Tibial nerve (tissue), 3 donors: ENCODE results near the gene AHNAK.

Source experiments
- POLR2A ChIP-seq, 2 donors: fragments of 450-650 bp; IDR thresholded peaks; one replicate each; pipeline ENCODE4 v1.6.1; 2017; ENCODE audit warnings: antibody characterized with exemption in 2 of 2, mild to moderate bottlenecking in 2 of 2, moderate library complexity in 2 of 2
- TF ChIP-seq, protein P1 (sequence below), 5 experiments: fragments of 200-600 bp in 3 of 5; fragments of 450-650 bp in 2 of 5; sonication (generic) in 3 of 5; IDR thresholded peaks; one replicate each; pipeline ENCODE4 v1.5.1; 2016 to 2019; ENCODE audit warnings: antibody characterized with exemption in 5 of 5, mild to moderate bottlenecking in 3 of 5, moderate library complexity in 2 of 5

DNA sequence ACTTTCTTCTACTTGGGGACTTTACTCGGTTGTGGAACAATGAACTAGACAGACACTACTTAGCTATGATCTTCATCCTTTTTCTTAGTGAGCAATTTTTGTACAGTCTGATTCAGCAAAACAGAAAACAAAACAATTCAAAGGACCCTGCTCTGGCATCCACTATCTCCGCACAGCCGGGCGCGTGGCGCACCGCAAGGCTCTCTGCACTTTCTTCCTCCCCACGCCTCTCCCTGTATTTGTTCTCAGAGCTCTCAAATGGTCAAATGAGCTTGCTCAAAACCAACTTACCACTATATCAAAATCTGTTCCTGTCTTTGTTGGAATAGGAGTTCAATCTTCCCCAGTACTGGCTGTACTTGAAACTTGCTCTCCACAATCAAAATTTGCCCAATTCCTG, 19.6 kb upstream of the AHNAK start:
- no peak for TF ChIP-seq POLR2A (IDR thresholded peaks at IDR 0.05)
- TF ChIP-seq, protein P1, sequence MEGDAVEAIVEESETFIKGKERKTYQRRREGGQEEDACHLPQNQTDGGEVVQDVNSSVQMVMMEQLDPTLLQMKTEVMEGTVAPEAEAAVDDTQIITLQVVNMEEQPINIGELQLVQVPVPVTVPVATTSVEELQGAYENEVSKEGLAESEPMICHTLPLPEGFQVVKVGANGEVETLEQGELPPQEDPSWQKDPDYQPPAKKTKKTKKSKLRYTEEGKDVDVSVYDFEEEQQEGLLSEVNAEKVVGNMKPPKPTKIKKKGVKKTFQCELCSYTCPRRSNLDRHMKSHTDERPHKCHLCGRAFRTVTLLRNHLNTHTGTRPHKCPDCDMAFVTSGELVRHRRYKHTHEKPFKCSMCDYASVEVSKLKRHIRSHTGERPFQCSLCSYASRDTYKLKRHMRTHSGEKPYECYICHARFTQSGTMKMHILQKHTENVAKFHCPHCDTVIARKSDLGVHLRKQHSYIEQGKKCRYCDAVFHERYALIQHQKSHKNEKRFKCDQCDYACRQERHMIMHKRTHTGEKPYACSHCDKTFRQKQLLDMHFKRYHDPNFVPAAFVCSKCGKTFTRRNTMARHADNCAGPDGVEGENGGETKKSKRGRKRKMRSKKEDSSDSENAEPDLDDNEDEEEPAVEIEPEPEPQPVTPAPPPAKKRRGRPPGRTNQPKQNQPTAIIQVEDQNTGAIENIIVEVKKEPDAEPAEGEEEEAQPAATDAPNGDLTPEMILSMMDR (IDR thresholded peaks at IDR 0.05): no peak
